ENCODE measurements around the gene PARD3. TPM values are rescaled to one million over a fixed set of nuclear protein-coding genes. Genes with fewer than 3 reads are reported as not detected.

PARD3 gene
- polyA plus RNA-seq, 2 of the 4 experiments (the other 2 are of a cell fraction): 110 to 200 TPM

DNA sequence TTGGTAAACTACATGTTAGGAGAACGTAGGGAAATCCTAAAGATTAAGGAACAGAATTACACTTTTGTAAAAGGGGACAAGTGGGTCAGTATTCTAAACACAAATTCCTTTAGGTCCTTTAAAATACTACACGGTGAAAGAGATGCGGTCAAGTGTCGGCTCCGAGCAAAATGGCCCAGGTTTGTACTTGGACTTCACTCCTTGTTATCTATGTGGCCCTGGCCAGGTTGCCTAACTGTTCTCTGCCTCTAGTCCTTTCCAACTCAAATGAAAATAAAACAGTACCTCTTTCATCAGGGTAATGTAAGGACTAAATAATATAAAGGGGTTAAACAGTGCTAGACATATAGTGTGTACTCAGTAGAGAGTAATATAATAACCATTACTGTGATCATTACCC lies 344.8 kb downstream of the PARD3 start:
- DNase-seq (ENCODE audit: low read depth in 1 of 2, low spot score in 1 of 2): no peak
- TF ChIP-seq GATA3 (IDR thresholded peaks at IDR 0.05; ENCODE audit: borderline replicate concordance) (no peak), CEBPB (IDR thresholded peaks at IDR 0.05) (no peak), FOSB (CRISPR knock-in tag; IDR thresholded peaks at IDR 0.05) (no peak)
- no peak for ATAC-seq
- H3K9me3 ChIP-seq: no peaks in the 10 kb centered on the region
- ChIA-PET POLR2A (no interaction called here), CTCF (no interaction called here)
- peaks cover 68% of the 10 kb centered on the region for H3K4me1 ChIP-seq
- H3K4me2 ChIP-seq: no peak overlapping the region
- FAIRE-seq: no peak
- H3K27ac ChIP-seq: peak overlapping the region; percentile 11 to 56; a peak in 2 of 6 replicates
- no peak overlapping the region for H3K4me3 ChIP-seq
- WGBS (ENCODE audit: missing lambda C conversion rate): 93% methylated on average over 5 of the region's 5 CpGs

DNA sequence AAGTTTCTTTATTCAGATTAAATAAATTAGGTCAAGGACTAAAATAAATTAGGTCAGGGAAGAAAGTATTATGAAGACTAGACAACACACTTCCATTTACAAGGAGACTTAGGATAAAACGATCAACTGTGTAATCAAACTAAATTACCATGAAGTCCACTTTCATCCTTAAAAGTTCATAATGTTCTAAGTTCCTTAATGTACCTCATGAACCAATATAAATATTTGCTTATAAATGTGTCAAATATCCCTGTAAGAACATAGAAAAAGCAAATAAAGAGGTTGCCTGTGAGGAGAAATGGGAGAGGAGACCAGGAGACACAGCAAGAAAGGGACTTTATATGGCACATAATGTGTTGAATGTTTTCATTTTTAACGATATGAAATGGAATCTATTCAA lies 345.6 kb downstream of the PARD3 start:
- CTCF ChIA-PET: interaction anchor here (0.5 kb wide), 1 partner anchor 321 kb away, joined by 3 read pairs; no protein-coding TSS in a partner anchor

DNA sequence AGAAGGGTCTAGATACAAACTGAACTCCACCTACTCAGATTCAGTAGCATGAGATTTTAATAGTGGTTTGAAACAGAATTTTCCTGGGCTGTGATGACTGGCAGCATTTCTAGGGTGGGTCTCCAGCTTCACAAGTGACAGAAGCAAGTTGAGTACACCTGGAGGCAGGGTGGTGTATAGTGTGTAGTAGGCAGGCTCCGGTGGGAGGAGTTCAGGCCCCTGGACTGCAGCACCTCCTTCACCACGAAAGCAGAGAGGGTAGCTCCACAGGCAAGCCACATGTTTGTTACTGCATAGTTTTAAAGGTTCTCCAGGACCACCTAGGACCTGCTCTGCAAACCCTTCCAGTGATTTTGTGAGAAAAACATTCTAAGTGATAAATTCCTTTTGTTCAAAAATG lies 347.2 kb downstream of the PARD3 start:
- Histone ChIP-seq H3K4me2 (no peak overlapping the region), H3K4me3 (no peak overlapping the region), H3K4me1 (peaks cover 62% of the 10 kb centered on the region), H3K27ac (peak overlapping the region in 1 of 2 experiments; percentile 45; a peak in 3 of 6 replicates), H3K9me3 (no peaks in the 10 kb centered on the region)
- 81% methylated on average over 2 of the region's 2 CpGs for WGBS (ENCODE audit: missing lambda C conversion rate)
- ChIA-PET CTCF (interaction anchor here (1.4 kb wide), 1 partner anchor 51 kb away, joined by 3 read pairs; no protein-coding TSS in a partner anchor), POLR2A (no interaction called here)
- FAIRE-seq (no peak), DNase-seq (ENCODE audit: low read depth in 1 of 2, low spot score in 1 of 2) (no peak), ATAC-seq (0 out of 6 replicates have a peak, but pooled peaks of 1 of the 2 experiments have one; percentile 34)
- TF ChIP-seq, protein P1, sequence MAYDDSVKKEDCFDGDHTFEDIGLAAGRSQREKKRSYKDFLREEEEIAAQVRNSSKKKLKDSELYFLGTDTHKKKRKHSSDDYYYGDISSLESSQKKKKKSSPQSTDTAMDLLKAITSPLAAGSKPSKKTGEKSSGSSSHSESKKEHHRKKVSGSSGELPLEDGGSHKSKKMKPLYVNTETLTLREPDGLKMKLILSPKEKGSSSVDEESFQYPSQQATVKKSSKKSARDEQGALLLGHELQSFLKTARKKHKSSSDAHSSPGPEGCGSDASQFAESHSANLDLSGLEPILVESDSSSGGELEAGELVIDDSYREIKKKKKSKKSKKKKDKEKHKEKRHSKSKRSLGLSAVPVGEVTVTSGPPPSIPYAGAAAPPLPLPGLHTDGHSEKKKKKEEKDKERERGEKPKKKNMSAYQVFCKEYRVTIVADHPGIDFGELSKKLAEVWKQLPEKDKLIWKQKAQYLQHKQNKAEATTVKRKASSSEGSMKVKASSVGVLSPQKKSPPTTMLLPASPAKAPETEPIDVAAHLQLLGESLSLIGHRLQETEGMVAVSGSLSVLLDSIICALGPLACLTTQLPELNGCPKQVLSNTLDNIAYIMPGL (CRISPR knock-in tag; IDR thresholded peaks at IDR 0.05; ENCODE audit: borderline replicate concordance): no peak
- TF ChIP-seq BHLHE40 (IDR thresholded peaks at IDR 0.05; ENCODE audit: low read depth, low read length) (no peak), HDAC2 (IDR thresholded peaks at IDR 0.05) (no peak), ZNF302 (CRISPR knock-in tag; IDR thresholded peaks at IDR 0.05) (no peak), RFX5 (IDR thresholded peaks at IDR 0.05) (no peak), MYC (IDR thresholded peaks at IDR 0.05; ENCODE audit: borderline replicate concordance, low read length) (no peak), ZSCAN20 (CRISPR knock-in tag; IDR thresholded peaks at IDR 0.05) (no peak), CBX8 (IDR thresholded peaks at IDR 0.05) (no peak), NFE2L2 (conservative IDR thresholded peaks at IDR 0.05; ENCODE audit: low read length) (no peak), FOSL2 (IDR thresholded peaks at IDR 0.05) (no peak), FOSL2 (CRISPR knock-in tag; IDR thresholded peaks at IDR 0.05) (no peak), HEYL (CRISPR knock-in tag; IDR thresholded peaks at IDR 0.05) (no peak), ZC3H11A (IDR thresholded peaks at IDR 0.05) (no peak)
- TF ChIP-seq, protein P2, sequence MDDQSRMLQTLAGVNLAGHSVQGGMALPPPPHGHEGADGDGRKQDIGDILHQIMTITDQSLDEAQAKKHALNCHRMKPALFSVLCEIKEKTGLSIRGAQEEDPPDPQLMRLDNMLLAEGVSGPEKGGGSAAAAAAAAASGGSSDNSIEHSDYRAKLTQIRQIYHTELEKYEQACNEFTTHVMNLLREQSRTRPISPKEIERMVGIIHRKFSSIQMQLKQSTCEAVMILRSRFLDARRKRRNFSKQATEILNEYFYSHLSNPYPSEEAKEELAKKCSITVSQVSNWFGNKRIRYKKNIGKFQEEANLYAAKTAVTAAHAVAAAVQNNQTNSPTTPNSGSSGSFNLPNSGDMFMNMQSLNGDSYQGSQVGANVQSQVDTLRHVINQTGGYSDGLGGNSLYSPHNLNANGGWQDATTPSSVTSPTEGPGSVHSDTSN (IDR thresholded peaks at IDR 0.05): no peak
- TF ChIP-seq, protein P3, sequence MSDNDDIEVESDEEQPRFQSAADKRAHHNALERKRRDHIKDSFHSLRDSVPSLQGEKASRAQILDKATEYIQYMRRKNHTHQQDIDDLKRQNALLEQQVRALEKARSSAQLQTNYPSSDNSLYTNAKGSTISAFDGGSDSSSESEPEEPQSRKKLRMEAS (IDR thresholded peaks at IDR 0.05): no peak
- TF ChIP-seq, protein P4, sequence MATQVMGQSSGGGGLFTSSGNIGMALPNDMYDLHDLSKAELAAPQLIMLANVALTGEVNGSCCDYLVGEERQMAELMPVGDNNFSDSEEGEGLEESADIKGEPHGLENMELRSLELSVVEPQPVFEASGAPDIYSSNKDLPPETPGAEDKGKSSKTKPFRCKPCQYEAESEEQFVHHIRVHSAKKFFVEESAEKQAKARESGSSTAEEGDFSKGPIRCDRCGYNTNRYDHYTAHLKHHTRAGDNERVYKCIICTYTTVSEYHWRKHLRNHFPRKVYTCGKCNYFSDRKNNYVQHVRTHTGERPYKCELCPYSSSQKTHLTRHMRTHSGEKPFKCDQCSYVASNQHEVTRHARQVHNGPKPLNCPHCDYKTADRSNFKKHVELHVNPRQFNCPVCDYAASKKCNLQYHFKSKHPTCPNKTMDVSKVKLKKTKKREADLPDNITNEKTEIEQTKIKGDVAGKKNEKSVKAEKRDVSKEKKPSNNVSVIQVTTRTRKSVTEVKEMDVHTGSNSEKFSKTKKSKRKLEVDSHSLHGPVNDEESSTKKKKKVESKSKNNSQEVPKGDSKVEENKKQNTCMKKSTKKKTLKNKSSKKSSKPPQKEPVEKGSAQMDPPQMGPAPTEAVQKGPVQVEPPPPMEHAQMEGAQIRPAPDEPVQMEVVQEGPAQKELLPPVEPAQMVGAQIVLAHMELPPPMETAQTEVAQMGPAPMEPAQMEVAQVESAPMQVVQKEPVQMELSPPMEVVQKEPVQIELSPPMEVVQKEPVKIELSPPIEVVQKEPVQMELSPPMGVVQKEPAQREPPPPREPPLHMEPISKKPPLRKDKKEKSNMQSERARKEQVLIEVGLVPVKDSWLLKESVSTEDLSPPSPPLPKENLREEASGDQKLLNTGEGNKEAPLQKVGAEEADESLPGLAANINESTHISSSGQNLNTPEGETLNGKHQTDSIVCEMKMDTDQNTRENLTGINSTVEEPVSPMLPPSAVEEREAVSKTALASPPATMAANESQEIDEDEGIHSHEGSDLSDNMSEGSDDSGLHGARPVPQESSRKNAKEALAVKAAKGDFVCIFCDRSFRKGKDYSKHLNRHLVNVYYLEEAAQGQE (IDR thresholded peaks at IDR 0.05): no peak

More for the DNA sequence above, 345.6 kb downstream of the PARD3 start:
- no peak for DNase-seq (ENCODE audit: low read depth in 1 of 2, low spot score in 1 of 2)
- TF ChIP-seq CEBPB (IDR thresholded peaks at IDR 0.05): no peak
- TF ChIP-seq HOXB13 (CRISPR knock-in tag; IDR thresholded peaks at IDR 0.05; ENCODE audit: low read depth): no peak
- no peak for TF ChIP-seq TFCP2L1 (CRISPR knock-in tag; IDR thresholded peaks at IDR 0.05)
- TF ChIP-seq EHF (CRISPR knock-in tag; IDR thresholded peaks at IDR 0.05): no peak
- TF ChIP-seq CHD2 (IDR thresholded peaks at IDR 0.05; ENCODE audit: low read length, partially characterized antibody): no peak
- TF ChIP-seq MAFK (IDR thresholded peaks at IDR 0.05; ENCODE audit: partially characterized antibody): no peak
- no peak for TF ChIP-seq JUN (IDR thresholded peaks at IDR 0.05)
- TF ChIP-seq HOXA7 (CRISPR knock-in tag; IDR thresholded peaks at IDR 0.05): no peak
- no peak for TF ChIP-seq EP300 (IDR thresholded peaks at IDR 0.05)
- TF ChIP-seq GATA3 (IDR thresholded peaks at IDR 0.05; ENCODE audit: borderline replicate concordance): no peak
- TF ChIP-seq HDAC2 (IDR thresholded peaks at IDR 0.05): no peak
- no peak for TF ChIP-seq NFE2L2 (conservative IDR thresholded peaks at IDR 0.05; ENCODE audit: low read length)
- peak overlapping the region in 1 of 2 experiments; percentile 56; a peak in 1 of 6 replicates for H3K27ac ChIP-seq
- no peak overlapping the region for H3K4me3 ChIP-seq
- no peak overlapping the region for H3K4me2 ChIP-seq
- no peaks in the 10 kb centered on the region for H3K9me3 ChIP-seq
- ATAC-seq: no peak
- peaks cover 68% of the 10 kb centered on the region for H3K4me1 ChIP-seq
- no peak for FAIRE-seq
- WGBS (ENCODE audit: missing lambda C conversion rate): 77% methylated on average over 2 of the region's 2 CpGs
- POLR2A ChIA-PET: no interaction called here

Measured in A549 (cell line).